Right lobe of liver (tissue), 6 donors: Measurements from ENCODE around the gene RAB8B. TPM values are rescaled to one million over a fixed set of nuclear protein-coding genes. Genes with fewer than 3 reads are reported as not detected.

Experiments used
- ATAC-seq, 4 donors: fragments of 200-7000 bp; cut with Tn5 transposase; one replicate each; pipeline ENCODE4 v1.9.1; 2020; ENCODE audit warnings: mild to moderate bottlenecking in 4 of 4, moderate library complexity in 4 of 4
- DNase-seq, 3 donors: peaks; one replicate each; pipeline ENCODE4 v3.0.0-alpha.2; 2020
- H3K27ac ChIP-seq, 3 donors: fragments of 200-600 bp; one replicate each; pipeline ENCODE4 v1.8.0; 2022
- H3K27me3 ChIP-seq, 2 donors: fragments of 200-600 bp; one replicate each; pipeline ENCODE4 v1.8.0; 2022
- H3K36me3 ChIP-seq, 4 donors: fragments of 200-600 bp; sonication (generic) in 1 of 4; one replicate each; pipeline versions ENCODE4 v1.5.1 to v1.8.0; 2017 to 2022; ENCODE audit warnings: control low read depth in 1 of 4
- H3K4me1 ChIP-seq, 4 donors: fragments of 200-600 bp; sonication (generic) in 1 of 4; one replicate each; pipeline versions ENCODE4 v1.5.1 to v1.8.0; 2017 to 2022; ENCODE audit warnings: control low read depth in 1 of 4
- H3K4me3 ChIP-seq, 3 donors: fragments of 200-600 bp; one replicate each; pipeline ENCODE4 v1.8.0; 2022
- H3K9me3 ChIP-seq, 4 donors: fragments of 200-600 bp; sonication (generic) in 1 of 4; one replicate each; pipeline versions ENCODE4 v1.5.1 to v1.8.0; 2017 to 2022; ENCODE audit warnings: control low read depth in 1 of 4
- POLR2A ChIP-seq: fragments of 450-650 bp; IDR thresholded peaks from one replicate; pipeline ENCODE4 v1.6.1; 2017; ENCODE audit warnings: antibody characterized with exemption, mild to moderate bottlenecking
- WGBS: methylation state at CpG from one replicate; pipeline ENCODE4 v1.1.6; 2018; ENCODE audit warnings: low coverage, low lambda C conversion rate; ENCODE audit not compliant: insufficient coverage; ENCODE audit errors: missing lambda C conversion rate; 5-methylcytosine and 5-hydroxymethylcytosine counted together
- intact Hi-C, 2 donors: fragments of 100-400 bp; cut with DNase I; formaldehyde crosslinking; loops; one replicate each; pipeline versions ENCODE4 v1.11.2 to v1.14.1; 2022
- total RNA-seq, 6 experiments: library from RNA; depleted of rRNA in 2 of 6; stranded (reverse); fragments of >200 nt in 2 of 6; fragmentation: NEBNext Ultra II Directional in 3 of 6; extraction: Animal tissue kit (Norgen Biotek cat#: 25700) in 3 of 6; gene quantifications; one replicate each; pipeline versions ENCODE4 v1.1.0 to v1.2.4, GENCODE V29; 2016 to 2023
- TF ChIP-seq, protein P1 (sequence below), 4 donors: fragments of 200-600 bp in 3 of 4; fragments of 450-650 bp in 1 of 4; IDR thresholded peaks; one replicate each; pipeline versions ENCODE4 v1.5.1 to v1.8.0; 2016 to 2022; ENCODE audit warnings: antibody characterized with exemption in 4 of 4, mild to moderate bottlenecking in 2 of 4
- donor health status: DM: no; HTN: yes; CAD: no.
- donor health status: DM: no; HTN: no; CAD: no.
- donor health status: DM: no; HTN: no; CAD: no.
- donor health status: DM: no; HTN: yes; CAD: no.
- donor health status: DM: no; HTN: yes; CAD: no.

Gene RAB8B
- total RNA-seq, 6 experiments from 2014 or later: 5.8 to 50.7 (median 14.3) TPM

- Histone ChIP-seq H3K36me3 (no peaks in the 10 kb centered on the region), H3K4me1 (no peaks in the 10 kb centered on the region), H3K27ac (no peak overlapping the region), H3K4me3 (no peak overlapping the region), H3K9me3 (no peaks in the 10 kb centered on the region), H3K27me3 (no peaks in the 10 kb centered on the region)
- ATAC-seq (no peak), DNase-seq (no peak)
- TF ChIP-seq, protein P1, sequence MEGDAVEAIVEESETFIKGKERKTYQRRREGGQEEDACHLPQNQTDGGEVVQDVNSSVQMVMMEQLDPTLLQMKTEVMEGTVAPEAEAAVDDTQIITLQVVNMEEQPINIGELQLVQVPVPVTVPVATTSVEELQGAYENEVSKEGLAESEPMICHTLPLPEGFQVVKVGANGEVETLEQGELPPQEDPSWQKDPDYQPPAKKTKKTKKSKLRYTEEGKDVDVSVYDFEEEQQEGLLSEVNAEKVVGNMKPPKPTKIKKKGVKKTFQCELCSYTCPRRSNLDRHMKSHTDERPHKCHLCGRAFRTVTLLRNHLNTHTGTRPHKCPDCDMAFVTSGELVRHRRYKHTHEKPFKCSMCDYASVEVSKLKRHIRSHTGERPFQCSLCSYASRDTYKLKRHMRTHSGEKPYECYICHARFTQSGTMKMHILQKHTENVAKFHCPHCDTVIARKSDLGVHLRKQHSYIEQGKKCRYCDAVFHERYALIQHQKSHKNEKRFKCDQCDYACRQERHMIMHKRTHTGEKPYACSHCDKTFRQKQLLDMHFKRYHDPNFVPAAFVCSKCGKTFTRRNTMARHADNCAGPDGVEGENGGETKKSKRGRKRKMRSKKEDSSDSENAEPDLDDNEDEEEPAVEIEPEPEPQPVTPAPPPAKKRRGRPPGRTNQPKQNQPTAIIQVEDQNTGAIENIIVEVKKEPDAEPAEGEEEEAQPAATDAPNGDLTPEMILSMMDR (IDR thresholded peaks at IDR 0.05): no peak
- no peak for TF ChIP-seq POLR2A
- WGBS: 90% methylated on average over 3 of the region's 3 CpGs
- intact Hi-C loops: loop anchor here in 1 of 2 donors (5.0 kb wide), 1 partner anchor 110 kb away; no protein-coding TSS in a partner anchor
Measured at GRCh38 chr15:63292241-63292640, 102.8 kb downstream of the RAB8B start.

GRCh38 chr15:63292771-63293170 is 103.4 kb downstream of the RAB8B start:
- intact Hi-C loops: loop anchor here in 1 of 2 donors (5.0 kb wide), 1 partner anchor 110 kb away; no protein-coding TSS in a partner anchor
- Histone ChIP-seq H3K27me3 (no peaks in the 10 kb centered on the region), H3K36me3 (no peaks in the 10 kb centered on the region), H3K9me3 (no peaks in the 10 kb centered on the region), H3K27ac (no peak overlapping the region), H3K4me3 (no peak overlapping the region), H3K4me1 (no peaks in the 10 kb centered on the region)
- DNase-seq: no peak
- ATAC-seq: no peak
- WGBS: 78% methylated on average over 5 of the region's 5 CpGs
- no peak for TF ChIP-seq POLR2A

DNA sequence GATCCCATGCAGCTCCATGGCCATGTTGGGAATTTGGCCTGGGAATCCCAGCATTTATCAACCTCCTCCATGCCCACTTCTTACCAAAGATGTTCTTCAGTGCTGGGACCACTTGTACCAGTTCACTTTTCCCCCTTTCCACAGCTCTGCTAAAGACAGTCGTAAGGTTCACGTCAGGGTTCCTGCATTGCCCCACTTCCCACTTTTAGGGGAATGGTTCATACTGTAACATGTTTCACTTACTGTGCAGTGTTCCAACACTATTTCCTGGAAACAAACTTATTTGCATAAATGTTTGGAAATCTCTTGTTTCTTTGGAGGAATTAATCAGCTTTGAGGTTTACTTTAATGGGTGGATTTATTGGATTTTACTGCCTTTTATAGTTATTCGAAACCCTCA is 105.0 kb downstream of the RAB8B start:
- Histone ChIP-seq H3K27me3 (no peaks in the 10 kb centered on the region), H3K4me3 (no peak overlapping the region), H3K27ac (no peak overlapping the region), H3K9me3 (no peaks in the 10 kb centered on the region), H3K36me3 (no peaks in the 10 kb centered on the region), H3K4me1 (no peaks in the 10 kb centered on the region)
- intact Hi-C loops: loop anchor here in 1 of 2 donors (5.0 kb wide), 1 partner anchor 108 kb away; no protein-coding TSS in a partner anchor
- TF ChIP-seq, protein P1 (IDR thresholded peaks at IDR 0.05): no peak
- TF ChIP-seq POLR2A: no peak
- DNase-seq (no peak), ATAC-seq (peak in 3 of 4 donors; percentile 23 to 49 (median 47))
- 97% methylated on average over 3 of the region's 3 CpGs for WGBS

- H3K27me3 ChIP-seq: no peaks in the 10 kb centered on the region
- no peaks in the 10 kb centered on the region for H3K36me3 ChIP-seq
- H3K9me3 ChIP-seq: no peaks in the 10 kb centered on the region
- no peaks in the 10 kb centered on the region for H3K4me1 ChIP-seq
- DNase-seq (no peak), ATAC-seq (no peak)
- no peak overlapping the region for H3K27ac ChIP-seq
- TF ChIP-seq, protein P1 (IDR thresholded peaks at IDR 0.05): no peak
- TF ChIP-seq POLR2A: no peak
- intact Hi-C loops: no loop called here
- no peak overlapping the region for H3K4me3 ChIP-seq
Measured at GRCh38 chr15:63295341-63295740, 105.9 kb downstream of the RAB8B start.

GRCh38 chr15:63296195-63296594 is 106.8 kb downstream of the RAB8B start:
- ATAC-seq (peak; percentile 76 to 87 (median 79)), DNase-seq (peak; percentile 49 to 61 (median 55))
- H3K27me3 ChIP-seq: no peaks in the 10 kb centered on the region
- intact Hi-C loops: no loop called here
- WGBS: 17% methylated on average over 5 of the region's 6 CpGs
- H3K4me3 ChIP-seq: no peak overlapping the region
- no peak for TF ChIP-seq POLR2A
- TF ChIP-seq, protein P1 (IDR thresholded peaks at IDR 0.05): no peak
- no peaks in the 10 kb centered on the region for H3K4me1 ChIP-seq
- H3K36me3 ChIP-seq: no peaks in the 10 kb centered on the region
- H3K9me3 ChIP-seq: no peaks in the 10 kb centered on the region
- H3K27ac ChIP-seq: no peak overlapping the region
